Measurements from ENCODE around the gene HMG20B.
"Not testable (repeated sequence)": the region's sequence is repeated elsewhere in the genome, so short reads cannot be mapped to it uniquely, and the experiment has no call there.

The HMG20B gene

DNA sequence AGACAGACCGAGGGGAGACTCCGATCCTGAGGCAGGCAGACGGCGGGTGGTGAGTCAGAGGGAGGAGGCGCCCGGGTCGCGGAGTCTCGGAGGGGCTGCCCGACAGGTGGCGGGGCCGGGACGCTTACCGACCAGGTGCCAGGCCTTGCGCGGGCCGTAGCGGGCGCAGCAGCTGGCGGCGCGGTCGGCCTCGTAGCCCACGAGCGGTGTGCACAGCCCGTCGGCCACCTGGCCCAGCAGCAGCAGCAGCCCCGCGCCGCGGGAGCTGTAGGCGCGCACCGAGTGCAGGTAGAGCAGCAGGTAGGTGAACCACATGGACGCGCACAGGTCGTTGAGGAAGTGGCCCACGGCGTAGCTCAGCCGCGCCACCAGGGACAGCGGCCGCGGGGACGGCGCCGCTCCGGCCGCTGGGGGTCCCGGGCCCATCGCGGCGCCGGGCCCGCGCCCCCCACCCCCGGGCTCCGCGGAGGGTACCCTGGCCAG is 15.7 kb upstream of the HMG20B start:
- DNase-seq: peak; percentile 86

- DNase-seq: peak; percentile 97
Measured at GRCh38 chr19:3557461-3558248, 15.1 kb upstream of the HMG20B start, which contains the start of gene MFSD12. Gene MFSD12 (minus strand): TSS chr19:3557586. CDS start chr19:3557403, 183 bp downstream.

DNA sequence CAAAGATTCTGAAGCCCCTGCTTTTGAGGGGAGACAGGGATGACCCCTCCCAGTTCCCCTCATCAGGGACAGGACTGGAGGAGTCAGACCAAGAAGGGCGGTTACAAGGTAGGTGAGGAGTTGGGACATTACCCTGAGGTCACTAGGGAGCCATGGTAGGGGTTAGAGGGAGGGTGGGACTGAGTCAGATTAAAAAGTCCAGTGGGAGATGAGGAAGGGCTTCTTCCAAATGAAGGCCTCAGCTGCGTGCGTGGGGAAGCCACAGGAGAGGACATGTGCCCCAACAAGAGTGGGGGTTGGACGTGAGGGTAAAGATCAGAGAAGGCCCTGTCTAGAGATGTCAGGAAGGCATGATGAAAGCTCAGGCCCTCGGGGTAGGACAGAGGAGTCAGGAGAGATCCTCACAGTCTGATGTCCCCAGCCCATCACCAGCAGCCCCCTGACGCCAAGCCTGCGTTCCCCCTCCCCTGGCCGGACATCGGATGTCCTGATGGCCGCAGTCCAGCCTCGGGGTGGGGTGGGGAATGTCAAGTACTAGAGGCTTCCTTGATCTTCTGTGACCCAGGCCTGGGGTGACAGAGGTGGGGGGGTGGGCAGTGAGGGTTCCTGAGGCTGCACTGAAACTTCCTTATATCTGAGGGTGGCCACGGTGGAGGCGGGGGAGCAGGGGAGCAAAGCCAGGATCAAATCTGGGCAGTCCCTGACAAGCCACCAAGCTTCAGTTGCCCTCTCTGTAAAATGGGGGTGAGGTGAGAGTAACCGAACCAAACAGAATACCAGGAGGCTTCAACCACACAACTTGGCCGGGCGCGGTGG is 8.8 kb upstream of the HMG20B start:
- no peak for DNase-seq

- no peak for DNase-seq
Measured at GRCh38 chr19:3565139-3565538, 7.6 kb upstream of the HMG20B start.

DNA sequence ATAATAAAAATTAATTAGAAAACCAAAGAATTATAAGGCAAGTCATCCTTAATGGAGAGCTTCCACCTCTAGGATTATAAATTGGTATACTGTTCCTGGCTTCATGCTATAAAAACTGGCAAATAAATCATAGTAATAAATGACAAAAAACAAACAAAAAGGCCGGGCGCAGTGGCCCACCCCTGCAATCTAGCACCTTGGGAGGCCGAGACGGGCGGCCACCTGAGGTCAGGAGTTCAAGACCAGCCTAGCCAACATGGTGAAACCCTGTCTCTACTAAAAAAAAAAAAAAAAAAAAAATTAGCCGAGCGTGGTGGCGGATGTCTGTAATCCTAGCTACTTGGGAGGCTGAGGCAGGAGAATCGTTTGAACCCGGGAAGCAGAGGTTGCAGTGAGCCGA is 2.7 kb upstream of the HMG20B start:
- DNase-seq: not testable (repeated sequence)

DNA sequence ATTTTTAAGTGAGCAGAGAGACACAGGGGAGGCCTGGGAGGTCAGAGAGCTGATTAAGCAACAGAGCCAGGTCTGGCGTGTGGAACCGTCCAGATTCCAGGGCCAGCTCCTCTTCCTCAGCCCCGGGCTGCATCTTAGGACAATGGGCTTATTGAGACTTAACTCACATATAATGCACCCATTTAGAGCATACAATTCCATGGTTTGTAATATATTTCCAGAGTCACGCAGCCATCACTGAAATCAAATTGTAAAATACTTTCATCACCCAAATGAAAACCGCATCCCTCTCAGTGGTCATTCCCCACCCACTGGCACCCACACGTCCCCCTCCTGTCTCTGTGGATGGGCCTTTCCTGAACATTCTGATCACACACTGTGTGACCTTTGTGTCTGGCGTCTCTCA is 2.1 kb upstream of the HMG20B start:
- no peak for DNase-seq

DNA sequence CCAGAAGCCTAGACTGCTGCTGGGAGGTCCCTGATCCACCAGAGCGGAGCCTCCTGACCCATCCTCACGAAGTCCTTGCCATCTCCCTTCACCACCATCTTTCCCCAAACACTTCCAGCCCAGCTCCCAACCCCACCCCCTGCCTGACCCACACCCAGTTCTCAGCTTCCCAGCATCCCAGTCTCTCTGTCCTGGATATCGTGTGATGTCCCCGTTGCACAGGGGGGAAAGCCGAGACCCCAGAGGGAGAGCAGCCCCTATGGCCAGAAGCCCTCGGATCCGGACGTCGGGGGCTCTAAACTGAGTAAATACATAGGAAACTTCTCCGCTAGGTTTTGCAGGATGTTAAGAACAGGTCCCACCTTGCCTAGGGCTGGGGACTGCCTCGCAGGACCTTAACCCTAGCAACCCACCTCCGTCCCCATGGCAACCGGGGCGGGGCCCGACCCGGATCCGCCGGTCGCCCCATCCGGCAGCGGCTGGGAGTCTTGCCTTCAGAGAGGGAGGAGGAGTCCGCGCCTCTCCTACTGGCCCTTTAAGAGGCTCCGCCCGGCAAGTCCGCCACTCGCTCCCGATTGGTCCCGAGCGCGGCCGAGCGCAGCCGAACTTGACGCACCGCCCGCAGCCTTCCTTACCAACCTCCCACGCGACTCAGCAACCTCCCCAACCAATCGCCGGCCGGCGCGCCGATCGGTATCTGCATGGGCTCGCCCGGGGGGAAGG is 451 bp upstream of the HMG20B start:
- peak; percentile 99 for DNase-seq

DNA sequence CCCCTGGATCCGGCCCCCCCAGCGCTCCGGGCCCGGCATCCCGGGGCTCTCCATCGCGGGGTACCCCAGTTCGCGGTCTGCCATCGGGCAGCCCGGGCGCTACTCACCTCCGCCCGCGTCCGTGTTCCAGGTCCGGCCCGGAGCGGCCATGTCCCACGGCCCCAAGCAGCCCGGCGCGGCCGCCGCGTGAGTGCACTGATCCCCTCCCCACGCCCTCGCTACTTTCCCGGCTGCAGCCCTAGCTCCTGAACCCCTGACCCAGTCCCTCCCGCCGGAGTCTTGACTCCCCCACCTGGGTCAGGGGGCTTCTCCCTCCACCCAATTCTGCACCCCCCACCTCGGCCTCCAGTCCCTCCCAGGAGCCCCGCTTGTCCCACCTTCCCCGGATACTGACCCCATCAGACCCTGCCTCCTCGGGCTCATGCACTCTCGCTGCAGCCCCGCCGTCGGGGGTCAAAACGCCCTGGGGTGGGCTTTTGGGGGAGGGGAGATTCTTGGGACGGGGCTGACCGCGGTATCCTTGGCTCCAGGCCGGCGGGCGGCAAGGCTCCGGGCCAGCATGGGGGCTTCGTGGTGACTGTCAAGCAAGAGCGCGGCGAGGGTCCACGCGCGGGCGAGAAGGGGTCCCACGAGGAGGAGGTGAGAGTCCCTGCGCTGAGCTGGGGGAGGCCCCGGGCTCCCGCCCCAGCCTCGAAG is 566 bp downstream of the HMG20B start:
- DNase-seq: no peak

GRCh38 chr19:3573858-3574637 is 1.3 kb downstream of the HMG20B start:
- DNase-seq: peak; percentile 89

DNA sequence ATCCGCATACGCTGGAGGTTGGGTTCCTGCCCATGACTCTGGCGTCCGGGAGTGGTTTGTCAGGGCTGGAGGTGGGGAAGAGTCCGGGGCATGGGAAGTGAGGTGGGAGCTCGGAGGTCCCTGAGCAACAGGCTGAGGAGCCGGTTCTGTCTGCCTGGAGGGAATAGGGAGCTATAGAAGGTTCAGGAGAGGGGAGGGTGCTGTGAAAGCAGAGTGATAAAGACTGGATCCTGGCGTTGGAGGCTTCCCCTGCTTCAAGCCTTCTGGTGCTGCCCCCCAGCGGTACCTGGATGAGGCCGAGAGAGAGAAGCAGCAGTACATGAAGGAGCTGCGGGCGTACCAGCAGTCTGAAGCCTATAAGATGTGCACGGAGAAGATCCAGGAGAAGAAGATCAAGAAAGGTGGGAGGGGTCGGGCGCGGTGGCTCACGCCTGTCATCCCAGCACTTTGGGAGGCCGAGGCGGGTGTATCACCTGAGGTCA is 2.6 kb downstream of the HMG20B start:
- DNase-seq: no peak

DNA sequence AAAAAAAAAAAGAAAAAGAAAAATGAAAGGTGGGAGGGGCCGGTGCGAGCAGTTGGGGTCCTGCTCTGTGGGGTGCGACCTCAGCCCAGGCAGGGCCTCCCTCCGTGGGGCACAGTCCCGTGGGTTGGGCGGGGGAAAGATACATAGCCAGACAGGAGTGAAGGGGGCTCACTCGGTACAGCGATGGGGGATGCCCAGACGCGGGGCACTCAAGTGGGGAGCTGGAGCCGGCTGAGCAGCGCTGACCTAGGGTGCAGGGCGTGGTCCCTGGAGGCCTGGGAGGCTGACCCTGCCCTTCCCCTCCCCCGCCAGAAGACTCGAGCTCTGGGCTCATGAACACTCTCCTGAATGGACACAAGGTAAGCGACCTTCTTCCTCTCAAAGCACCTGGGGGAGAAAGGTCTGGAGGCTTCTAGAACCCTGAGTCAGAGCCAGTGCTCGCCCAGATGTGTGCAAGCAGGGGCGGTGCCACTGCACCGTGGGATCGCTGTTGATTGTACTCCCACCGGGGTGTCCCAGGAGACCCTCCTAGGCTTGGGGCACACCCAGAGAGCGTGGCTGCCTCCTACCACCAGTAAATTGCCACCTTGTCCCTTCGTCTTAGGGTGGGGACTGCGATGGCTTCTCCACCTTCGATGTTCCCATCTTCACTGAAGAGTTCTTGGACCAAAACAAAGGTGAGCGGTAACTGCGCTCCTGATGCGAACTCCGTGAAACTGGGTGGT is 3.4 kb downstream of the HMG20B start:
- DNase-seq: no peak

DNA sequence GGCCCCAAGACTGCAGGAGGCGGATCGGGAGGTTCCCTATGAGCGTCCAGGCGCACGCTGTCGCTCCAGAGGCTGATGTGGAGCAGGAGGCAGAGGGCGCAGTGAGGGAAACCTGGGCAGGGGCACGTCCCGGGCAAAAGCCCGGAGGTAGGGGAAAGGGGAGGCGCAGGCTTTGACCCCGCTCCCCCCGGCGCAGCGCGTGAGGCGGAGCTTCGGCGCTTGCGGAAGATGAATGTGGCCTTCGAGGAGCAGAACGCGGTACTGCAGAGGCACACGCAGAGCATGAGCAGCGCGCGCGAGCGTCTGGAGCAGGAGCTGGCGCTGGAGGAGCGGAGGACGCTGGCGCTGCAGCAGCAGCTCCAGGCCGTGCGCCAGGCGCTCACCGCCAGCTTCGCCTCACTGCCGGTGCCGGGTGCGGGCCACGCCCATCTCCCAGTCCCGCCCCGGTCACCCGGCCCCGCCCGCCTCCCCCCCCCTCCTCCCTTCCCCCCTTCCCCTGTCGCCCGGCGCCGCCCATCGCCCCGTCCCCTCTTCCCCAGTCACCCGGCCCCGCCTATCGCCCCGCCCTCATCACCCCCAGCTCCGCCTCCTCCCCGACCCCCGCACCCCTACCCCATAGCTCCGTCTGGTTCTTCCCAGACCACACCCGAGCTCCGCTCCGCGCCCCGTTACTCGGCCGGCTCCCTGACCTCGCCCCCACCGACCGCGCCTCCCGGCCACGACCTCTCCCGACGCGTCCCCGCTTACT is 4.1 kb downstream of the HMG20B start:
- DNase-seq: no peak

GRCh38 chr19:3577723-3578344 is 5.1 kb downstream of the HMG20B start:
- no peak for DNase-seq

DNA sequence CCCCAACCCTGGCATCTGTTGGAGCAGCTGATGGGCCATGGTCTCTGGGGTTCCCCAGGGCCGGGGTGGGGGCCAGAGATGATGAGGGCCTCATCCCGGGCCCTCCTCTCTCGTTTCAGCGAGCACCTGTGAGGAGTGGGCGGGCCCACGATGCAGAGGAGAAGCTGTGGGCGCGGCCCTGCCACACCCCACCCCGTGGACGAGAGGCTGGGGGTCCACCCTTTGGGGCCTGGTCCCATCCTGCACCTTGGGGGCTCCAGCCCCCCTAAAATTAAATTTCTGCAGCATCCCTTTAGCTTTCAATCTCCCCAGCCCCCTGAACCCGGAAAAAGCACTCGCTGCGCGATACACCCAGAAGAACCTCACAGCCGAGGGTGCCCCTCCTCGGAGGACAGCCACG is 5.6 kb downstream of the HMG20B start:
- no peak for DNase-seq

GRCh38 chr19:3580156-3580934 is 7.6 kb downstream of the HMG20B start:
- no peak for DNase-seq

DNA sequence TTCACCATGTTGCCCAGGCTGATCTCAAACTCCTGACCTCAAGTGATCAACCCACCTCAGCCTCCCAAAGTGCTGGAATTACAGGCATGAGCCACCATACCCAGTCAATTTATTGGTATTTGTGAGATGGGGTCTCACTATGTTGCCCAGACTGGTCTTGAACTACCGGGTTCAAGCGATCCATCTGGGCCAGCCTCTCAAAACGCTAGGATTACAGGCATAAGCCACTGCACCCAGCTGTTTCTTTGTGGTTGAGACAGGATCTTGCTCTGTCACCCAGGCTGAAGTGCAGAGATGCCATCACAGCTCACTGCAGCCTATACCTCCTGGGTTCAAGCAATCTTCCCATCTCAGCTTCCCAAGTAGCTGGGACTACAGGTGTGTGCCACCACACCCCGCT is 9.0 kb downstream of the HMG20B start:
- not testable (repeated sequence) for DNase-seq

DNA sequence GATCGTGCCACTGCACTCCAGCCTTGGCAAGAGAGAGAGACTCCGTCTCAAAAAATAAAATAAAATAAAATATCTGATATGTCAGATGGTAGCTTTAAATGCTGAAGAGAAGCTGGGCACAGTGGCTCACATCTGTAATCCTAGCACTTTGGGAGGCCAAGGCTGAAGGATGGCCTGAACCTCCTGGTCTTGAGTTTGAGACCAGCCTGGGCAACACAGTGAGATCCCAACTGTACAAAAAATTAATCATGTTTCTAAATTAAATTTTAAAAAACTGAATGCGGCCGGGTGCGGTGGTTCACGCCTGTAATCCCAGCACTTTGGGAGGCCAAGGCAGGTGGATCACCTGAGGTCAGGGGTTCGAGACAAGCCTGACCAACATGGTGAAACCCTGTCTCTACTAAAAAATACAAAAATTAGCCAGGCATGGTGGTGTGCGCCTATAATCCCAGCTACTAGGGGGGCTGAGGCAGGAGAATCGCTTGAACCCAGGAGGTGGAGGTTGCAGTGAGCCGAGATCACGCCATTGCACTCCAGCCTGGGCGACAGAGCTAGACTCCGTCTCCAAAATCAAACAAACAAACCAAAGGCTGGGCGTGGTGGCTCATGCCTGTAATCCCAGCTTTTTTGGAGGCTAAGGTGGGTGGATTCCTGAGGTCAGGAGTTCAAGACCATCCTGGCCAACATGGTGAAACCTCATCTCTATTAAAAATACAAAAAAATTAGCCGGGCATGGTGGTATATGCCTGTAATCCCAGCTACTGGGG is 11.5 kb downstream of the HMG20B start:
- not testable (repeated sequence) for DNase-seq

Measured in activated CD8-positive, alpha-beta memory T cell treated with anti-CD3 and anti-CD28 coated beads for 24 hours (primary cell).